Natural killer cell treated with Interleukin-12 subunit alpha and Interleukin-12 subunit beta and Interleukin-15 and Interleukin-18, amount 100 ng/mL, for 72 hours (primary cell): ENCODE measurements around the gene SLC6A12. TPM values are rescaled to one million over a fixed set of nuclear protein-coding genes. Genes with fewer than 3 reads are reported as not detected.
"Not testable (repeated sequence)": the region's sequence is repeated elsewhere in the genome, so short reads cannot be mapped to it uniquely, and the experiment has no call there.

ENCODE experiments used
- ATAC-seq, 2 donors: fragments of 150-1000 bp; cut with Tn5 transposase in 1 of 2; sonication (Bioruptor Pico), chemical (Tn5 transposase) in 1 of 2; 2 replicates each; pipeline ENCODE4 v1.10.0; 2021
- DNase-seq: peaks from one replicate; pipeline ENCODE4 v3.0.0; 2022; ENCODE audit warnings: low spot score
- H3K27ac Mint-ChIP-seq, 2 donors: 1 replicate in 1 of 2; 2 replicates in 1 of 2; pipeline ENCODE4 v1.8.0; 2022; ENCODE audit warnings: mixed read lengths in 2 of 2, mild to moderate bottlenecking in 1 of 2, moderate library complexity in 1 of 2
- H3K27me3 Mint-ChIP-seq, 2 donors: 1 replicate in 1 of 2; 2 replicates in 1 of 2; pipeline ENCODE4 v1.8.0; 2022; ENCODE audit warnings: mixed read lengths in 2 of 2
- H3K36me3 Mint-ChIP-seq: one replicate; pipeline ENCODE4 v1.8.0; 2022; ENCODE audit warnings: mixed read lengths
- H3K4me1 Mint-ChIP-seq, 2 donors: 1 replicate in 1 of 2; 2 replicates in 1 of 2; pipeline ENCODE4 v1.8.0; 2022; ENCODE audit warnings: low read depth in 2 of 2, mixed read lengths in 2 of 2, mild to moderate bottlenecking in 1 of 2
- H3K4me3 Mint-ChIP-seq: one replicate; pipeline ENCODE4 v1.8.0; 2022; ENCODE audit warnings: mixed read lengths
- H3K9me3 Mint-ChIP-seq: 2 replicates; pipeline ENCODE4 v1.8.0; 2022; ENCODE audit warnings: mixed read lengths
- total RNA-seq, 2 donors: library from RNA; stranded (reverse); gene quantifications; one replicate each; pipeline ENCODE4 v1.2.3, GENCODE V29; 2022

SLC6A12 gene
- total RNA-seq, 2 donors from 2014 or later: 0.11 TPM; not detected in 1

DNA sequence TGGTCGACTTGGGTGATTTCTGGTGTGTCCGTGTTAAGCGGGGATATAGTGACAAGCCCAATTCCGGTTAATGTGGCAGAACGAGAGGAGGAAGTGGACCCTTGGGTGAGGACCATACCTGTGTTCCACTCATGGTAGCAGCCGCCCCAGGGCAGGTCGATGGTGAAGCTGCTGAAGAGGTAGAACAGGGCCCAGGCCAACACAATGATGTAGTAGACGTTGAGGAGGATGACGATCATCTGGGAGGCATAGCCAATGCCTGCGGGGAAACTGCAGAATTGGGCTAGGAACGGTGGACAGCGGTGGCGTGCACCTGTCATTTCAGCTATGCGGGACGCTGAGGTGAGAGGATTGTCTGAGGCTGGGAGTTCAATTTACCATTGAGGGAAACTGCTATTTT is 28.5 kb upstream of the SLC6A12 start:
- DNase-seq (no peak), ATAC-seq (no peak)
- Mint-ChIP-seq H3K4me1 (no peaks in the 10 kb centered on the region), H3K4me3 (no peak overlapping the region), H3K27me3 (peaks cover 17 to 29% of the 10 kb centered on the region in 2 donors), H3K36me3 (peaks cover 6% of the 10 kb centered on the region), H3K27ac (no peak overlapping the region), H3K9me3 (peaks cover 4% of the 10 kb centered on the region)

DNA sequence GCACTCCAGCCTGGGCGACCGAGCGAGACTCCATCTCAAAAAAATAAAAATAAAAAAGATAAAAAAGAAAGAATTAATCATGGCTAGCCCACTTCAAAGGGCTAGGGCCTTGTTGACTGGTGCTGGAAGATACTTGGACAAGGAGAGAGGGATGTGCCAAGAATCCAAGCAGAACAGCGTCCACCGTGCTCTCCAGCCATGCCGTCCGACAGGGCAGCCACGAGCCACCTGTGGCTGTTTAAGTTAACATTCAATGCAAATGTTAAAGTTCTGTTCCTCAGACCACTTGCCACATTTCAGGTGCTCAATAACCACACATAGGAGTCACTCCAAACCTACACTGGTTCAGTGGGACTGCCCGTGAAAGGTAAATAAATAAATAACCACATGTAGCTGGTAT is 27.3 kb upstream of the SLC6A12 start:
- DNase-seq: no peak
- peaks cover 7% of the 10 kb centered on the region for H3K9me3 Mint-ChIP-seq
- H3K27ac Mint-ChIP-seq: no peak overlapping the region
- H3K4me3 Mint-ChIP-seq: no peak overlapping the region
- peaks cover 17 to 29% of the 10 kb centered on the region in 2 donors for H3K27me3 Mint-ChIP-seq
- peaks cover 5% of the 10 kb centered on the region for H3K36me3 Mint-ChIP-seq
- H3K4me1 Mint-ChIP-seq: no peaks in the 10 kb centered on the region
- no peak for ATAC-seq

DNA sequence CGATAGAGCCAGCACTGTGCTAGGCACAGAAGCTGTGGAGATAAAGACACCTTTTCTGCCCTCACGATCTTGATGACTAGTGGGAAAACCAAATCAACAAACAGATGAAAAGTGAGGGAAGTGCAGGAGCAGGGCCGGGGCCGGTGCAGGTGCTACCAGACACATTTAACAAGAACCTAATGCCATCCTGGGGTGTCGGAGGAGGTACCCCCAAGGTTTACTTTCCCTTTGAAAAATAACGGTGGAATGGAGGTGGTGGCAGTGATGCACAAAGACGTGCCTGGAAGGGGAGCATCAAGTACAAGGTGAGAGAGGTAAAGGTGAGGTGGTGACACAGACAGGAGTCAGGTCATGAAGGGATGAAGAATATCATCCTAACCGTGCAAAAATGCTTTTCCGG is 26.6 kb upstream of the SLC6A12 start:
- DNase-seq (no peak), ATAC-seq (no peak)
- H3K9me3 Mint-ChIP-seq: peaks cover 11% of the 10 kb centered on the region
- peaks cover 17 to 29% of the 10 kb centered on the region in 2 donors for H3K27me3 Mint-ChIP-seq
- no peak overlapping the region for H3K27ac Mint-ChIP-seq
- H3K36me3 Mint-ChIP-seq: peaks cover 8% of the 10 kb centered on the region
- H3K4me1 Mint-ChIP-seq: no peaks in the 10 kb centered on the region
- no peak overlapping the region for H3K4me3 Mint-ChIP-seq

DNA sequence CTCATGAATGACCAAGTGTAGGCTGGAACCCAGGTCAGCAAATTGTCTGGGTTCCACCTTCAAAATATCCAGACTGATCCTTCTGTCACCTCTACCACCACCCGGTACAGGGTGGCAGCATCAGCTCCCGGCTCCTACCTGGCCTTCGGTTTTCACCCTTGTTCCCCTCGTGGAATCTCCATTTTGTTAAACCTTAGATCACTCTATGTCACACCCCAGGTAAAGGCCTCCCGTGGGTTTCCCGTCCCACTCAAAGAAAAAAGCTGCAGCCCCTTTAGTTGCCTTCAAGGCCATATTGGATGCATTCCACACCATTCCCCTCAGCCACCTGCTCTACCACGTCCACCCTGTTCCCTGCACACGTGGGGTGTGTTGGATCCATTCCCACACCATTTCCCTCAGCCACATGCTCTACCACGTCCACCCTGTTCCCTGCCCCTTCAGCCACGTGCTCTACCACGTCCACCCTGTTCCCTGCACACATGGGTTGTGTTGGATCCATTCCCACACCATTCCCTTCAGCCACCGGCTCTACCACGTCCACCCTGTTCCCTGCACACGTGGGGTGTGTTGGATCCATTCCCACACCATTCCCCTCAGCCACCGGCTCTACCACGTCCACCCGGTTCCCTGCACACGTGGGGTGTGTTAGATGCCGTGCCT is 24.9 kb upstream of the SLC6A12 start:
- Mint-ChIP-seq H3K4me3 (no peak overlapping the region), H3K27me3 (peaks cover 15 to 22% of the 10 kb centered on the region in 2 donors), H3K4me1 (no peaks in the 10 kb centered on the region), H3K27ac (no peak overlapping the region), H3K36me3 (peaks cover 8% of the 10 kb centered on the region), H3K9me3 (peaks cover 8% of the 10 kb centered on the region)
- ATAC-seq (peak in 1 of 2 donors; percentile 17), DNase-seq (no peak)

DNA sequence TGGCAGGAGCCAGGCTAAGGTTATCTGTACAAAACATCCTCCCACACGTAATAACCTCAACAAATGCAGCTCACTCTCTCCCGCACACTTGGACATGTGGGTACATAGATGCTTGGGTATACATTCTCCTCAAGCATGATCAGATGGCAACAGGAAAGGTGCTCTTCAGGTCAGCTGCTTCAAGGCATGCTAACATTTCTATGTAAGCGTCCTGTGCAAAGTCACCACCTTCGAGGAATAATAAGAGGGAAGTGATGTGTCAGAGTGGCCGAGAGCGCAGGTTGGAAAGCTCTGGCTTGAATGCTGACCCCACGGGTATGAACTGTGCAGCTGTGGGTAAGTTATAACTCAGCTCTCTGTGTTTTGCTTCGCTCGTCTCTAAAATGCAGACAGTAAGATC is 24.2 kb upstream of the SLC6A12 start:
- peaks cover 0 to 3% of the 10 kb centered on the region in 2 donors for H3K4me1 Mint-ChIP-seq
- peaks cover 8% of the 10 kb centered on the region for H3K9me3 Mint-ChIP-seq
- ATAC-seq: no peak
- no peak overlapping the region for H3K4me3 Mint-ChIP-seq
- H3K36me3 Mint-ChIP-seq: peaks cover 8% of the 10 kb centered on the region
- no peak for DNase-seq
- peaks cover 9 to 16% of the 10 kb centered on the region in 2 donors for H3K27me3 Mint-ChIP-seq
- H3K27ac Mint-ChIP-seq: no peak overlapping the region

DNA sequence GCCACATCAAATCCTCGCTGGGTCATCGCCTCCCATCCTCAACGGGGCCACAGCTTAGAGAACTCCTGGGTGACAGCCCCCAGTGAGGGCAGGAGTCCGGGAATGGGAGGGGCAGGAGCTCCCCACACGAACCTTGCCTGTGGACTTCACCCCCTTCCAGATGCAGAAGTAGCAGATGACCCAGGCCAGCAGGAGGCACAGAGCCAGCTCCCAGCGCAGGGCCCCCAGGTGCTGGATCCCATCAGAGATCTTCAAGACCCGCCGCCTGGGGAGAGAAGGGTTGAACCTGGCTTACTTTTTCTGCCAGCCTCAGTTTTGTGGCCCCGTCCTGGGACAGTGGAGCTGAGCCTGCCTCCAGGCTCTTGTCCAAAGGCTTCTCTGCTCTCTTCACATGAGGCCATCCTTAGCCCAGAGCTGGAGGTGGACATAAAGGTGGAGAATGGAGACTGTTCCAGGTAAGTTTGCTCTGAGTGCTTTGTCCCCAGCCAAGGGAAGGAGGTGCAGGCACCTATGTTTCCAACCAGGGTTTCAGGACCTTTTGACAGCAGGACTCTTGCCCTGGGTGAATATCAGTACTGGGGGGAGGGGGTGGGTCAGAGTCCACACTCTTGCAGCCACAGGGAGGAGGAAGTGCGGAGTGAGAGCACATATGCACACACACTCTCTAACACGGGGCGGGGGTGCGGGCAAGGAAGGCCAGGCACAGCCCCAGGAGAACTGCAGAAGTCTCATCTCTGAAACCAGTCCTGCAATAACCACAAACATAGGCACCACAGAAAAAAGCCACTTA is 23.3 kb upstream of the SLC6A12 start:
- Mint-ChIP-seq H3K36me3 (peaks cover 8% of the 10 kb centered on the region), H3K9me3 (peaks cover 8% of the 10 kb centered on the region), H3K4me3 (no peak overlapping the region), H3K27ac (no peak overlapping the region), H3K27me3 (peaks cover 5 to 12% of the 10 kb centered on the region in 2 donors), H3K4me1 (peaks cover 0 to 3% of the 10 kb centered on the region in 2 donors)
- no peak for DNase-seq
- ATAC-seq: no peak

DNA sequence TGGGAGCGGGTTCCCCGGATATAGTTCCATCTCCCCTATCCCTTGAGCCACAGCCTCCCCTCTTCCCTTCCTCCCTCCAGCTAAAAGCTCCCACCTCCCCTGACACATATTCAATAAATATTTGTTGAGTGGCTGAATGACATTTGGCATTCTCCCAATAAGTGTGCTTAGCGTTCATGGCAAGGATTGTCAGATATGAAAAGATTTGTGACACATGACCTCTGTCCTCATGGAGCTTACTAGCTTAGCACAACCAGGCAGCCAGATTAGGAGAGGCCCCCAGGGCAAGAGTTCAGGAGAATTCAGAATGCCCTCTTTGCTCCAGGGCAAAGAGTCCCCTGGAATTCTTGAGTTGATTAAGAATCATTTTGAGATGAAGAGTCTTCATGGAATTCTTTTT is 22.5 kb upstream of the SLC6A12 start:
- Mint-ChIP-seq H3K27ac (no peak overlapping the region), H3K9me3 (peaks cover 8% of the 10 kb centered on the region), H3K4me1 (peaks cover 0 to 3% of the 10 kb centered on the region in 2 donors), H3K27me3 (peaks cover 5 to 9% of the 10 kb centered on the region in 2 donors), H3K4me3 (no peak overlapping the region), H3K36me3 (peaks cover 8% of the 10 kb centered on the region)
- ATAC-seq (no peak), DNase-seq (no peak)

DNA sequence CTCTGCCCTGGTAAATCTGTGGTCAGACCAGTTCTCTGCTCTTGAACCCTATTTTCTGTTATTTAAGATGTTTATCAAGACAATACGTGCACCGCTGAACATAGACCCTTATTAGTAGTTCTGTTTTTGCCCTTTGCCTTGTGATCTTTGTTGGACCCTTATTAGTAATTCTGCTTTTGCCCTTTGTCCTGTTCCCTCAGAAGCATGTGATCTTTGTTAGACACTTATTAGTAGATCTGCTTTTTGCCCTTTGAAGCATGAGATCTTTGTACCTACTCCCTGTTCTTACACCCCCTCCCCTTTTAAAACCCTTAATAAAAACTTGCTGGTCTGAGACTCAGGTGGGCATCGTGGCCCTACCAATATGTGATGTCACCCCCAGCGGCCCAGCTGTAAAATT is 22.0 kb upstream of the SLC6A12 start:
- DNase-seq, H3K27ac Mint-ChIP-seq, H3K36me3 Mint-ChIP-seq, H3K27me3 Mint-ChIP-seq, H3K4me3 Mint-ChIP-seq, H3K4me1 Mint-ChIP-seq, ATAC-seq, H3K9me3 Mint-ChIP-seq: not testable (repeated sequence)

DNA sequence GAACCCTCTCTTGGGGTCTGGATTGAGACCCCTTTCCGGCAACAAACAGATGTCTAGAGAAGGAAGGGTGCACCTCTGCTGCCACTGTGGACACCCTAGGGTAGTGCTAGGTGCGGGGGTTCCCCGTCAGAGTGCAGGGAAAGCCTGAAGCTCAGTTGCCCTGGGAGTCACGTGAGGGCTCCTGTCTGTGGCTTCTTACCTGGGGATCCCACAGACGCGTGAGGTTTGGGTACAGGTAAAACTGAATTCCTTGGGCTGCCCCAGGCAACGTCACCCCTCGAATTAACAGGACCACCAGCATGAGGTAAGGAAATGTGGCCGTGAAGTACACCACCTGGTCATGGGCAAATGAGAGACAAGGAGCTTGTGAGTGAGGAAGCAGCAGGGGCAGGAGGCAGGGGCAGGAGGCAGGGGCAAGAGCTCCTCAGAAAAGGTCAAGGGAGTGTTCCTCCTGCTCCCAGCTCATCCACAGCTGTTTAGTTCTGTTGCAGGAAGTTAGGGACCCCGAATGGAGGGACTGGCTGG is 21.0 kb upstream of the SLC6A12 start:
- Mint-ChIP-seq H3K36me3 (peaks cover 8% of the 10 kb centered on the region), H3K9me3 (peaks cover 8% of the 10 kb centered on the region), H3K4me3 (no peak overlapping the region), H3K4me1 (peaks cover 0 to 3% of the 10 kb centered on the region in 2 donors), H3K27ac (no peak overlapping the region), H3K27me3 (peaks cover 8 to 9% of the 10 kb centered on the region in 2 donors)
- DNase-seq (no peak), ATAC-seq (no peak)

DNA sequence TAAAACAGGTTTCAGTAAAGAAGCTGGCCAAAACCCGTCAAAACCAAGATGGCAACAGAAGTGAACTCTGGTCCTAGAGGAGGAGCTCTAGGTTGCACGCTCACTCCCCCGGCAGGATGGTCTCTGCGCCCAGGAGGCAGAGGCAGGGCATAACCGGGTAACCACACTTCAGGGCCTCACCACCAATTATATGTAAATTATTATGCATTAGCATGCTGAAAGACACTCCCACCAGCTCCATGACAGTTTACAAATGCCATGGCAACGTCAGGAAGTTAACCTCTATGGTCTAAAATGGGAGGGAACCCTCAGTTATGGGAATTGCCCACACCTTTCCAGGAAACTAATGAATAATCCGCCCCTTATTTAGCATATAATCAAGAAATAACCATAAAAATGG is 20.1 kb upstream of the SLC6A12 start:
- ATAC-seq (no peak), DNase-seq (no peak)
- peaks cover 8% of the 10 kb centered on the region for H3K9me3 Mint-ChIP-seq
- H3K27me3 Mint-ChIP-seq: peaks cover 2 to 7% of the 10 kb centered on the region in 2 donors
- no peak overlapping the region for H3K4me3 Mint-ChIP-seq
- no peak overlapping the region for H3K27ac Mint-ChIP-seq
- peaks cover 8% of the 10 kb centered on the region for H3K36me3 Mint-ChIP-seq
- peaks cover 0 to 3% of the 10 kb centered on the region in 2 donors for H3K4me1 Mint-ChIP-seq

DNA sequence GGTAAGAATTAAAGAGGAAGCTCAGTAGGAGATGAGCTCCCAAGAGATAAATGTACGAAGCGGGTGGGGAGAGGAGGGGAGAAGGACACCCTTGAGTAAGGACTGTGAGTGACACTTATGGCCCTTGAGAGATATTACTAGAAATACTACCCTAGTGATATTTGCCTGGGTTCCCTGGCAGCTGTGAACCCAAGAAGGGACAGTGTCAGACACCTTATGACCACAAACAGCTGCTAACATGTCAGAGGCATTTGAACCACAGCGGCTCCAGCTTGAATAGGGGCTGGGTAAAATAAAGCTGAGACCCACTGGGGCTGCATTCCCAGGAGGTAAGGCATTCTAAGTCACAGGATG is 19.6 kb upstream of the SLC6A12 start:
- peaks cover 0 to 3% of the 10 kb centered on the region in 2 donors for H3K4me1 Mint-ChIP-seq
- peaks cover 4 to 10% of the 10 kb centered on the region in 2 donors for H3K27me3 Mint-ChIP-seq
- no peak overlapping the region for H3K27ac Mint-ChIP-seq
- peaks cover 8% of the 10 kb centered on the region for H3K9me3 Mint-ChIP-seq
- peaks cover 8% of the 10 kb centered on the region for H3K36me3 Mint-ChIP-seq
- DNase-seq: no peak
- H3K4me3 Mint-ChIP-seq: no peak overlapping the region
- ATAC-seq: peak in 1 of 2 donors; percentile 7

DNA sequence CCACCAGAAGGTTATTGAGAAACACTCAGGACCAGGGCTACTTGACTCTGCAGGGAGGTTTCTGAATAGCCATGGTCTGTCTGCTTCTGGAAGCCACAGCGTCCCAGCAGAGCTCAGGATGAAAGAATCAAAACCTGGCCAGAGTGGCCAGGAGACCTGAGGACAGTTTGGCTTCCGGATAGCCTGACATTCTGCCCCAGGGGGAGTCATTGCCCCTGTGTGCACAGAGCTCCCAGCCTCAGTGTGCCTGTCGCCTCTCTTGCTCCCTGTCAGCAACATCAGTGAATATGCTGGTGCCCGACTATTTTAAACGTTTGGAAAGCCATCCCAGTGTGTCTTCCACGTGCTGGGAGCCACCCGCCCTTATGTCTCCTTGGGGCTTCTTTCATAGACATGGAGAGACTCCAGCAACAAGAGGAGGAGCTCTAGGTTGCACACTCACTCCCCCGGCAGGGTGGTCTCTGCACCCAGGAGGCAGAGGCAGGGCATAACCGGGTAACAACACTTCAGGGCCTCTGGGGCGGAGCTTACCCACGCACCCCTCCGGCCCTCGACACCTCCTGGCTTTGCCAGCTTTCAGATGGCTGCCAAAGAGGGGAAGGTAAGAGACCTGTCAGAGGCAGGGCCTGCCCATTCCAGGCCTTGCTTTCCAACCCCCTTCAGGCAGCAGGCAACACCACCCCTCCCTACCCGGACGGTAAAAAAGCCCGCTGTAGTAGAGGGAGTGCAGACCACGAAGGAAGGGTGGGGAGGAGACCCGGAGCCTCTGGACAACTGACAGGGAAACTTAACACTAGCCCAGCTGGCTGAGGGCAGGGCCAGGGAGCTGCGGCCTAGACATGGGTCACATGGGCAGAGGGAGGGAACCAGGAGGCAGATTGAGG is 19.0 kb upstream of the SLC6A12 start:
- Mint-ChIP-seq H3K27ac (no peak overlapping the region), H3K4me1 (peaks cover 0 to 3% of the 10 kb centered on the region in 2 donors), H3K9me3 (peaks cover 8% of the 10 kb centered on the region), H3K27me3 (peaks cover 6 to 12% of the 10 kb centered on the region in 2 donors), H3K36me3 (peaks cover 8% of the 10 kb centered on the region), H3K4me3 (no peak overlapping the region)
- no peak for DNase-seq
- peak in 1 of 2 donors; percentile 21 for ATAC-seq

DNA sequence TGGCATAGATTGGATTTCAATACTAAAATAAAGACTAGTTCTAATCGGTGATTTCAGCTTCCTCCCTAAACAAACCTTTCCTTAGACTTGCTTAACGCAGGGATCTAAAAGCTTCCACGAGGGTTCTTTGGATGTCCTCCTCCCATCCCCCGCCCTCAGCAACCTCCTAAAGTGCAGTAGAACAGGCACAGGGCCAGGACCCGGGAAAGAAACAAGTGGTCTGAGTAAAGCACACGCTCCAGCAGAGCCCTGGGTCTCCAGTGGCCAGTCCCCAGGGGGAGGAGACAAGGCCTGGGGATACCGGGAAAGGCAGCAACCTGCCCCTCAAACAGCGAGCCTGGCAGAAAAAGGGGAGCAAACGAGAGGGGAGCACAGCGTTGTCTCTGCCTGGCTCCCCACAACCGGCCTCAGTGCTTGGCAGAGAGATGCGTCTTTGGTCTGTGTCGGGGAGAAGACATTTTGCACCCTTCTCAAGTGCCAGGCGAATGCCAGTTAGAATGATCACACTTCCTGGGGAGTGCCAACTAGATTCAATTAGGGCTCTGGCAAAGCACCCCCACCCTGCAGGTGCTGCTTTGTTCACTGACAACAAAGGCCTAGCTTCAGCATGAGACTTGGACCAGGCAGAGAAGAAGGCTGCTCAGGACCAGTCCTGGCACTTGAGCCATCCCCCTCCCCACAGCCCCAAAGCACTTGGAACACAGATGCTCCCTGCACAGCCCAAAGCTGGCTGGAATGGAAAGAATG is 17.1 kb upstream of the SLC6A12 start:
- ATAC-seq (no peak), DNase-seq (no peak)
- H3K27me3 Mint-ChIP-seq: peaks cover 13 to 14% of the 10 kb centered on the region in 2 donors
- no peak overlapping the region for H3K4me3 Mint-ChIP-seq
- peaks cover 3% of the 10 kb centered on the region for H3K36me3 Mint-ChIP-seq
- H3K9me3 Mint-ChIP-seq: peaks cover 3% of the 10 kb centered on the region
- H3K4me1 Mint-ChIP-seq: peaks cover 0 to 3% of the 10 kb centered on the region in 2 donors
- H3K27ac Mint-ChIP-seq: no peak overlapping the region
